ENCODE results near the gene ACKR2.
A peak's percentile ranks its signal among the peaks of the same experiment; 100 is the strongest.

Gene ACKR2

DNA sequence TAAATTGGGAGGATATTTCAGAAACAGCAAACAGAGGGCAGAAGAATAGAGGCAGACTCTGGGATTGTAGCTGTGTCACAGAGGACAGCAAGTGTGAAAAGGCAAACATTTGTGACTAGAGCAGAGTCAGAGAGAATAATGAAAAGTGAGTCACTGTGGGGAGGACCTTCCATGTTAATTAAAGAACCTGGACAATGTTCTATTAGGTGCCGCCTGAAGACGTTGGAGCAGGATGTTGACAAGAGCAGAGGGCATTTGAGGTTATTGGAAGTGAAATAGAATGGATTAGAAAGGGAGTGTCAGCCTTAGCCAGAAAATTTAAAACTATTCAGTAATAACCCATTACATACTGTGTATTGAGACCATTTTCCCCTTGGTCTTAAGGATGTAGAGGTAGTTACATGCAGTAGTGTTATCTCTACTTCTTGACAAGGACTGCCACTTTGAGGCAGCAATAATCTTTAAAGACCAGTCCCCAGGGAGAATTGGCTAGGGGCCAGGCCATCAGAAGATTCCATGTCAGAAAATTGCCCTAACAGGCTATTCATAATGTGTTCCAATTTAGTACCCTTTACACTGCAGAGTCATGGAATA is 5.8 kb downstream of the ACKR2 start:
- no peaks in the 10 kb centered on the region for H3K36me3 ChIP-seq (ENCODE audit: control insufficient read depth in 2 of 2, insufficient read depth in 1 of 2, low read length in 2 of 2)
- H3K4me1 ChIP-seq (ENCODE audit: control insufficient read depth, insufficient read depth, low read length), result peaks cover 4% of the 10 kb centered on the region; the same call in 1 of the 2 replicates
- H3K9me3 ChIP-seq (ENCODE audit: control insufficient read depth, insufficient read depth, low read depth, low read length), result no peaks in the 10 kb centered on the region
- POLR2A ChIA-PET, result interaction anchor here (1.1 kb wide), 1 partner anchor 10 kb away, joined by 9 read pairs; no protein-coding TSS in a partner anchor
- CTCF ChIA-PET, result interaction anchor here (0.6 to 0.7 kb wide), 2 partner anchors 16 to 29 kb away, joined by 3 read pairs; no protein-coding TSS in a partner anchor
- no peak overlapping the region for H3K4me3 ChIP-seq (ENCODE audit: low read depth, low read length)
- H3K27ac ChIP-seq (ENCODE audit: extremely low read depth, low read depth, low read length), result peak overlapping the region; percentile 3; the same call in 1 of the 2 replicates
- TF ChIP-seq ZNF114 (tag by site-specific recombination; IDR thresholded peaks at IDR 0.05) (no peak), ZNF555 (tag by site-specific recombination; conservative IDR thresholded peaks at IDR 0.05) (no peak), ZNF280C (tag by site-specific recombination; IDR thresholded peaks at IDR 0.05) (no peak), GLI4 (tag by site-specific recombination; IDR thresholded peaks at IDR 0.05) (no peak), ZNF266 (tag by site-specific recombination; IDR thresholded peaks at IDR 0.05; ENCODE audit: low read depth) (no peak), PRDM1 (tag by site-specific recombination; IDR thresholded peaks at IDR 0.05) (no peak), PBX3 (CRISPR knock-in tag; IDR thresholded peaks at IDR 0.05) (no peak), ZNF544 (tag by site-specific recombination; IDR thresholded peaks at IDR 0.05) (no peak), ZNF548 (tag by site-specific recombination; IDR thresholded peaks at IDR 0.05) (no peak), ZNF354C (tag by site-specific recombination; IDR thresholded peaks at IDR 0.05; ENCODE audit: borderline replicate concordance, low read depth) (no peak), MEIS1 (CRISPR knock-in tag; IDR thresholded peaks at IDR 0.05; ENCODE audit: borderline replicate concordance) (no peak), ZNF449 (tag by site-specific recombination; IDR thresholded peaks at IDR 0.05) (no peak), ZNF48 (tag by site-specific recombination; IDR thresholded peaks at IDR 0.05) (no peak), ZSCAN23 (tag by site-specific recombination; IDR thresholded peaks at IDR 0.05) (no peak; the same call in 1 of the 2 replicates), ZNF121 (tag by site-specific recombination; IDR thresholded peaks at IDR 0.05) (no peak), ZNF174 (tag by site-specific recombination; IDR thresholded peaks at IDR 0.05) (no peak), ZSCAN16 (tag by site-specific recombination; IDR thresholded peaks at IDR 0.05) (no peak), REPIN1 (tag by site-specific recombination; IDR thresholded peaks at IDR 0.05; ENCODE audit: low read depth) (no peak), ZFP37 (tag by site-specific recombination; IDR thresholded peaks at IDR 0.05) (no peak)
- TF ChIP-seq, protein P1, sequence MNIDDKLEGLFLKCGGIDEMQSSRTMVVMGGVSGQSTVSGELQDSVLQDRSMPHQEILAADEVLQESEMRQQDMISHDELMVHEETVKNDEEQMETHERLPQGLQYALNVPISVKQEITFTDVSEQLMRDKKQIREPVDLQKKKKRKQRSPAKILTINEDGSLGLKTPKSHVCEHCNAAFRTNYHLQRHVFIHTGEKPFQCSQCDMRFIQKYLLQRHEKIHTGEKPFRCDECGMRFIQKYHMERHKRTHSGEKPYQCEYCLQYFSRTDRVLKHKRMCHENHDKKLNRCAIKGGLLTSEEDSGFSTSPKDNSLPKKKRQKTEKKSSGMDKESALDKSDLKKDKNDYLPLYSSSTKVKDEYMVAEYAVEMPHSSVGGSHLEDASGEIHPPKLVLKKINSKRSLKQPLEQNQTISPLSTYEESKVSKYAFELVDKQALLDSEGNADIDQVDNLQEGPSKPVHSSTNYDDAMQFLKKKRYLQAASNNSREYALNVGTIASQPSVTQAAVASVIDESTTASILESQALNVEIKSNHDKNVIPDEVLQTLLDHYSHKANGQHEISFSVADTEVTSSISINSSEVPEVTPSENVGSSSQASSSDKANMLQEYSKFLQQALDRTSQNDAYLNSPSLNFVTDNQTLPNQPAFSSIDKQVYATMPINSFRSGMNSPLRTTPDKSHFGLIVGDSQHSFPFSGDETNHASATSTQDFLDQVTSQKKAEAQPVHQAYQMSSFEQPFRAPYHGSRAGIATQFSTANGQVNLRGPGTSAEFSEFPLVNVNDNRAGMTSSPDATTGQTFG (tag by site-specific recombination; IDR thresholded peaks at IDR 0.05; ENCODE audit: borderline replicate concordance), result no peak
- TF ChIP-seq, protein P2, sequence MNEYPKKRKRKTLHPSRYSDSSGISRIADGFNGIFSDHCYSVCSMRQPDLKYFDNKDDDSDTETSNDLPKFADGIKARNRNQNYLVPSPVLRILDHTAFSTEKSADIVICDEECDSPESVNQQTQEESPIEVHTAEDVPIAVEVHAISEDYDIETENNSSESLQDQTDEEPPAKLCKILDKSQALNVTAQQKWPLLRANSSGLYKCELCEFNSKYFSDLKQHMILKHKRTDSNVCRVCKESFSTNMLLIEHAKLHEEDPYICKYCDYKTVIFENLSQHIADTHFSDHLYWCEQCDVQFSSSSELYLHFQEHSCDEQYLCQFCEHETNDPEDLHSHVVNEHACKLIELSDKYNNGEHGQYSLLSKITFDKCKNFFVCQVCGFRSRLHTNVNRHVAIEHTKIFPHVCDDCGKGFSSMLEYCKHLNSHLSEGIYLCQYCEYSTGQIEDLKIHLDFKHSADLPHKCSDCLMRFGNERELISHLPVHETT (tag by site-specific recombination; IDR thresholded peaks at IDR 0.05), result no peak; the same call in 1 of the 2 replicates
- TF ChIP-seq, protein P3, sequence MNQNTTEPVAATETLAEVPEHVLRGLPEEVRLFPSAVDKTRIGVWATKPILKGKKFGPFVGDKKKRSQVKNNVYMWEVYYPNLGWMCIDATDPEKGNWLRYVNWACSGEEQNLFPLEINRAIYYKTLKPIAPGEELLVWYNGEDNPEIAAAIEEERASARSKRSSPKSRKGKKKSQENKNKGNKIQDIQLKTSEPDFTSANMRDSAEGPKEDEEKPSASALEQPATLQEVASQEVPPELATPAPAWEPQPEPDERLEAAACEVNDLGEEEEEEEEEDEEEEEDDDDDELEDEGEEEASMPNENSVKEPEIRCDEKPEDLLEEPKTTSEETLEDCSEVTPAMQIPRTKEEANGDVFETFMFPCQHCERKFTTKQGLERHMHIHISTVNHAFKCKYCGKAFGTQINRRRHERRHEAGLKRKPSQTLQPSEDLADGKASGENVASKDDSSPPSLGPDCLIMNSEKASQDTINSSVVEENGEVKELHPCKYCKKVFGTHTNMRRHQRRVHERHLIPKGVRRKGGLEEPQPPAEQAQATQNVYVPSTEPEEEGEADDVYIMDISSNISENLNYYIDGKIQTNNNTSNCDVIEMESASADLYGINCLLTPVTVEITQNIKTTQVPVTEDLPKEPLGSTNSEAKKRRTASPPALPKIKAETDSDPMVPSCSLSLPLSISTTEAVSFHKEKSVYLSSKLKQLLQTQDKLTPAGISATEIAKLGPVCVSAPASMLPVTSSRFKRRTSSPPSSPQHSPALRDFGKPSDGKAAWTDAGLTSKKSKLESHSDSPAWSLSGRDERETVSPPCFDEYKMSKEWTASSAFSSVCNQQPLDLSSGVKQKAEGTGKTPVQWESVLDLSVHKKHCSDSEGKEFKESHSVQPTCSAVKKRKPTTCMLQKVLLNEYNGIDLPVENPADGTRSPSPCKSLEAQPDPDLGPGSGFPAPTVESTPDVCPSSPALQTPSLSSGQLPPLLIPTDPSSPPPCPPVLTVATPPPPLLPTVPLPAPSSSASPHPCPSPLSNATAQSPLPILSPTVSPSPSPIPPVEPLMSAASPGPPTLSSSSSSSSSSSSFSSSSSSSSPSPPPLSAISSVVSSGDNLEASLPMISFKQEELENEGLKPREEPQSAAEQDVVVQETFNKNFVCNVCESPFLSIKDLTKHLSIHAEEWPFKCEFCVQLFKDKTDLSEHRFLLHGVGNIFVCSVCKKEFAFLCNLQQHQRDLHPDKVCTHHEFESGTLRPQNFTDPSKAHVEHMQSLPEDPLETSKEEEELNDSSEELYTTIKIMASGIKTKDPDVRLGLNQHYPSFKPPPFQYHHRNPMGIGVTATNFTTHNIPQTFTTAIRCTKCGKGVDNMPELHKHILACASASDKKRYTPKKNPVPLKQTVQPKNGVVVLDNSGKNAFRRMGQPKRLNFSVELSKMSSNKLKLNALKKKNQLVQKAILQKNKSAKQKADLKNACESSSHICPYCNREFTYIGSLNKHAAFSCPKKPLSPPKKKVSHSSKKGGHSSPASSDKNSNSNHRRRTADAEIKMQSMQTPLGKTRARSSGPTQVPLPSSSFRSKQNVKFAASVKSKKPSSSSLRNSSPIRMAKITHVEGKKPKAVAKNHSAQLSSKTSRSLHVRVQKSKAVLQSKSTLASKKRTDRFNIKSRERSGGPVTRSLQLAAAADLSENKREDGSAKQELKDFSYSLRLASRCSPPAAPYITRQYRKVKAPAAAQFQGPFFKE (tag by site-specific recombination; IDR thresholded peaks at IDR 0.05; ENCODE audit: borderline replicate concordance), result no peak

All from HEK293 (cell line).